Measurements from ENCODE around the gene CMPK2.
"Not testable (repeated sequence)": the region's sequence is repeated elsewhere in the genome, so short reads cannot be mapped to it uniquely, and the experiment has no call there.

Gene CMPK2, protein sequence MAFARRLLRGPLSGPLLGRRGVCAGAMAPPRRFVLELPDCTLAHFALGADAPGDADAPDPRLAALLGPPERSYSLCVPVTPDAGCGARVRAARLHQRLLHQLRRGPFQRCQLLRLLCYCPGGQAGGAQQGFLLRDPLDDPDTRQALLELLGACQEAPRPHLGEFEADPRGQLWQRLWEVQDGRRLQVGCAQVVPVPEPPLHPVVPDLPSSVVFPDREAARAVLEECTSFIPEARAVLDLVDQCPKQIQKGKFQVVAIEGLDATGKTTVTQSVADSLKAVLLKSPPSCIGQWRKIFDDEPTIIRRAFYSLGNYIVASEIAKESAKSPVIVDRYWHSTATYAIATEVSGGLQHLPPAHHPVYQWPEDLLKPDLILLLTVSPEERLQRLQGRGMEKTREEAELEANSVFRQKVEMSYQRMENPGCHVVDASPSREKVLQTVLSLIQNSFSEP

DNA sequence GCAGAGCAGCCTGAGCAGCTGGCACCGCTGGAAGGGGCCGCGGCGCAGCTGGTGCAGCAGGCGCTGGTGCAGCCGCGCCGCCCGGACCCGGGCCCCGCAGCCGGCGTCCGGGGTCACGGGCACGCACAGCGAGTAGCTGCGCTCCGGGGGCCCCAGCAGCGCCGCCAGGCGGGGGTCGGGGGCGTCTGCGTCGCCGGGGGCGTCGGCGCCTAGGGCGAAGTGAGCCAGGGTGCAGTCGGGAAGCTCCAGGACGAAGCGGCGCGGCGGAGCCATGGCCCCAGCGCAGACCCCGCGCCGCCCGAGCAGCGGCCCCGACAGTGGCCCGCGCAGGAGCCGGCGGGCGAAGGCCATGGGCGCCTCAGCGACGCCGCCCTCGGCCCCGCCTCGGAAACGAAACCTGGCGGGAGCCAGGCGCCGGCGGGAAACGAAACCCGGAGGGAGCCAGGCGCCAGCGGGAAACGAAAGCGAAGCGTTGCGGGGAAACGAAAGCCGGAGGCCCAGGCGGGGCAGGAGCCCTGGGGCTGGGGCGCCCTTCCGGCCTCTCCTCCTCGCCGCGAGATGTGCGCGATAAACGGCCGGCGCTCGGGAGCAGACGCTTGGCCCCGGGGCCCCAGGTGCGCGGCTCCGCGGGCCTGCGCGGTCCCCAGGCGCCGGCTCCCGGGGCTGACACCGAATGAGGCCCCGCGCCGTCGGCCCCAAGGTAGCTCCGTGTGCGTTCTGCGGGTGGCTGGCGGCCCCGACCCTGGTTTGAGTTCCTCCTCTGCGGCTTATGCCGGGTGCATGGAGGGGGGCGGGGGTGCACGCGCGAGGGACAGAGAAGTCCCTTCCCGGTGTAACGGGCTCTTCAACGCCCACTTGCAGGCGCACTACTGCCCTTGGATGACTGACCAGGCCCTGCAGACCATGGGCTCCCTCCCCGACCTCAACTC is at the start of gene CMPK2:
CMPK2 (minus strand) TSS at position 562 of the 929 bp plus-strand sequence; CDS start at position 351, 211 bp downstream.
- DNase-seq: no peak

DNA sequence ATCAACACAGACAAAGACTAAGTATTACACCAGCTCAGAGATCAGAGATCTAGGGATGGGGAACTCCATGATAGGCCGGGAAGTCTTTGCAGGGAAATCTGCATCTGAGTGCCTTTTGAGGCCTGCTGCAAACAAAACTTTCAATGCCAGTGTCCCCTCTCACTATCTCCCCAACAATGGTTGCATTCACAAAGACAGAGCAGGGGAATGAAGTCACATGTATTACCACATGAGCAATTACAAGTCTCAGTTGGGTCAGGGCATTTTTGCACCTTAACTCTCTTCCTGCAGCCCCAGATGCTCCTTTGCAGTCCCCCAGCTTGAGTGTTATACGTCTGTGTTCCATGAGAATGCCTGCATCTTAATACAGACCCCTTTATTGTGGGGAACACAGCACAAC is 49.7 kb upstream of the CMPK2 start:
- DNase-seq: no peak

DNA sequence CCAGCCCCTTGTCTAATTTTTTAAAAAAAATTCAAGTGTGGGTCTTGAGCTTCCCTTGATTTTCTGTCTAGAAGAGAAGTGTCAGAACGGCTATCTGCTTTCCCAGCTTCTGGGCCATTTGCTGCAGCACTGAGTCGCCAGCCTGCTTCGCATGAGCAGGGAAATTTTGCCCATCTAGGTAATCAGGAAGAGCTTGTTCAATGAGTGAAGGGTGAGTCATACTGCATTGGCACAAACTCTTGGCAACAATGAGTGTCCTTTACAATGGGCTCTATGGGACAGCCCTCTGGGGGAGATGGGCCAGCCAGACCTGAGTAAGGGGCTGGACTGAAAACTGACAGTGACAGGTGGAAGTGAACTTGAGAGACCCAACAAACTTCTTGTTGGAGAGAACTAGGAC is 49.1 kb upstream of the CMPK2 start:
- no peak for DNase-seq

DNA sequence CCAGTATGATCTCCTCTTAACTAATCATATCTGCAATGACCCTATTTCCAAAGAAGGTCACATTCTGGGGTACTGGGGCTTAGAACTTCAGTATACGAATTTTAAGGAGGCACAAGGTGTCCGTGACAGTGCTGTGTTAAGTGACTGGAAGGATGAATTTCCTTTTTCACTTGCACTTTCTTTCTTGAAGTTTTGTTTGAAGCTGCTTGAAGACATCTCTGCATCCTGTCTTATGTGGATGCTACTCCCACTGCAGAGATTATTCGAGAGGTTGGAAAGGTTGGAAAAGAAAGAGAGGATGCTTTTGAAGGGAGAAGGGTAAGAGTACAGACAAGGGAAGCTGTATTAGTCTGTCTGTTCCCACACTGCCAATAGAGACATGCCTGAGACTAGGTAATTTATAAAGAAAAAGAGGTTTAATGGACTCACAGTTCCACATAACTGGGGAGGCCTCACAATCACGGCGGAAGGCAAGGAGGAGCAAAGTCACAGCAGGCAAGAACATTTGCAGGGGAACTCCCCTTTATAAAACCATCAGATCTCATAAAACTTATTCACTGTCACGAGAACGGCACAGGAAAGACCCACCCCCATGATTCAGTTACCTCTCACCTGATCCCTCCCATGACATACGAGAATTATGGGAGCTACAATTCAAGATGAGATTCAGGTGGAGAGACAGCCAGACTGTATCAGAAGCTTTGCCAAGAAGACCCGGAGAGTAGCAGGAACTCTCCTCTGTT is 47.9 kb upstream of the CMPK2 start:
- no peak for DNase-seq

DNA sequence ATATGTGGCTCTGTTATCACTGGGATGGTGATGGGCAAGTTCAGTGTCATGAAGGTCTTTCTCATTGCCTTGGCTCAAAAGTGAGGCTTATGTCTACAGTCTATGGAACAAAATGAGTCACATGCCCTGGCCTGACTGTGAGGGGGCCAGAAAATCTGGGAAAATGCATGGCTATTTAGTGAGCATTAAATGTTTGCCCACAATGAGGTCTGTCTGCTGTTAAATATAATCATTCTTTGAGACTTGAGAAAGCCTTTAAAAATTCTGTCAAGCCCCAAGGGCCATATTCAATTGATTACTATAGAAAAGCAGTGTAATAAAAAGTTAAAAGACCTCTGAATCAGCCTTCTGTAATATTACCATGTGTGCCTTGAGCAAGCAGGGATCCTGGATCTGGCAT is 46.0 kb upstream of the CMPK2 start:
- no peak for DNase-seq

DNA sequence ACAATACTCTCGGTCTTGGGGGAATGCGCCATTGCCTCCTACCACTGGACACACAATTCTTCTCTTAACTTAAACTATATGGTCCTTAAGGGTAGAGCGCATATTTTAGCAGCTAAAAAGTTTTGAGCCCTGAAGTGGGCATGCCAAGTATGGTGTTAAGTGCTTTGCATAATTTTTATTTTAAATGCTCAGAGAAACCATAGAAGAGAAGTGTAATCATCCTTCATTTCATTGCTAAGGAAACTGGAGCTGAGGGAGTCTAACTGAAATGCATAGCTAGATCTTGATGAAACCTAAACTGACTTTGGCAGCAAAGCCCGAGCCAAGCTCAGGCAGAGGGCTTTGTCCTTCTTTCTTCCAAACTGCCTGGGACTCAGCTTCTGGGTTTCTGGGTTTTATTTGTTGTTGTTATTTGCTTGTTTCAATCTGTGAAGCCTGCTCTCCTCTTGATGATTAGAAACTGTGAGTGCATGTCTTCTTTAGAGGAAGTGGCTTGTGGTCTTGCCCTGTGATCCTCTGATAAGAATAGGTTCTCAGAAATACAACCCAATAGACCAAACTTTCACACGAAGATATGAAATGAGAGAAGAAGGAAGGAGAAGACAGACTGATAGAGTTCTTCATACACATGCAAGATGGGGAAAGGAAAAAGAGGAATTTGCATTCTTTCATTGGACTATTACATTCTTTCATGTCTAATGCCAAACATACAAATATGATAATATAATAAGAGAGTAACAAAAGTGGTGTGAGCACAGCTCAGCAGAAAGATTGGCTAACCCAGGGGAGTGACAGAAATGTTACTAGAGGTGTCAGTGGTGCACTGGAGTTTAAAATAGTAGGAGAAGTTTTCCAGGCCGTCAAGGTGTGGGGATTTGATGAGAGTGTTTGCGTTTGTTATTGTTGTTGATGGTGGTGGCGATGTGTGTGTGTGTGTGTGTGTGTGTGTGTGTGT is 44.0 kb upstream of the CMPK2 start:
- DNase-seq: no peak

DNA sequence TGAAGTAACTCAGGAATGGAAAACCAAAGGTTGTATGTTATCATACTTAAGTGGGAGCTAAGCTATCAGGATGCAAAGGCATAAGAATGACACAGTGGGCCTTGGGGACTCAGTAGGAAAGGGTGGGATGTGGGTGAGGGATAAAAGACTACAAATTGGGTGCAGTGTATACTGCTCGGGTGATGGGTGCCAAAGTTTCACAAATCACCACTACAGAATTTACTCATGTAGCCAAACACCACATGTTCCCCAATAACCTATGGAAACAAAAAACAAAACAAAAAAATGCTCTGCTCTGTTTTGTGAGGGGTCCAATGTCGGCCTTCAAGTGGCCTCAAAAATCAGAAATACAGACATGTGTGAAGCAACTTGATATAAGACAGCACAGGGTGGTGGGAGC is 42.6 kb upstream of the CMPK2 start:
- DNase-seq: no peak

DNA sequence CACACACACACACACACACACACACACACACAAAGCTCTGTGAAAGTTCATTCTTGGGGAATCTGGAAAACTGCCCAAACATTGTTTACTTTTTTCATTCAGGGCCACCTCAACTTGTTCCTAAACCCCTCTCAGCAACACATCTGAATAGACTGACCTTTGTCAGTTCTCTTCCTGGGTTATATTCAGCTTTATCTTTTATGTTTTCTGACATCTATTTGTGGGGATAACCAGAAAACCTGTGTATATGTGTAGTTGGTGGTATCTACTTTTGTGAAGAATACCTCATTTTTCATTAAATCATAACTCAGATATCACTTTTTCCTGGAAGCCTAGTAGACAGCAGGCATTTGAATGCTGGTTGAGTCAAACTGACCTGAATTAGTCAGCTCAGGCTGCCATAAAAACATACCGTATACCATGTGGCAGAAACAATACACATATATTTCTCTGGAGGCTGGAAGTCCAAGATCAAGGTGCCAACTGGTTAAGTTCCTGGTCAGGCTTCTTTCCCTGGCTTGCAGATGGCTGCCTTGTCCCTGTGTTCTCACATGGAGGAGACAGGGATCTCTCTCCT is 40.5 kb upstream of the CMPK2 start:
- DNase-seq: no peak

DNA sequence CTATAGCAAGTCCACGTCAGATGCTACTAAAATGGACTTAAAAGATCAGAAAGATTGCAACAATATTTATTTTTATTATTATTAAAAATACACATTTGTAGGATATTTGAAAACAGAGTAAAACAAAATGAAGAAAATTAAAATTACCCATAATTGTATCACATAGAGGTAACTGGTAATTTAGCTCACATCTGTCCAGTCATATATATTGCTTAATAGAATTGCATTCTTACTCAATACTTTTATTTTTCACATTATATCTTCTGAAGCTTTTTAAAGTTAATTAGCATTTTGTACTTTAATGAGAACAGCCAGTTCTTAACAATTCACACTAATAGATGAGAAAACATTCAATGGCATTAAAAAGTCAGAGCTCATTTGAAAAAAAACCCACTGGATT is 40.0 kb upstream of the CMPK2 start:
- DNase-seq: no peak

DNA sequence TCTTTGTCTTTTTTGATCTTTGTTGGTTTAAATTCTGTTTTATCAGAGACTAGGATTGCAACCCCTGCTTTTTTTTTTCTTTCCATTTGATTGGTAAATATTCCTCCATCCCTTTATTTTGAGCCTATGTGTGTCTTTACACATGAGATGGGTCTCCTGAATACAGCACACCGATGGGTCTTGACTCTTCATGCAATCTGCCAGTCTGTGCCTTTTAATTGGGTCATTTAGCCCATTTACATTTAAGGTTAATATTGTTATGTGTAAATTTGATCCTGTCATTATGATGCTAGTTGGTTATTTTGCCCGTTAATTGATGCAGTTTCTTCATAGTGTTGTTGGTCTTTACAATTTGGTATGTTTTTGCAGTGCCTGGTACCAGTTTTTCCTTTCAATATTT is 36.9 kb upstream of the CMPK2 start:
- not testable (repeated sequence) for DNase-seq

DNA sequence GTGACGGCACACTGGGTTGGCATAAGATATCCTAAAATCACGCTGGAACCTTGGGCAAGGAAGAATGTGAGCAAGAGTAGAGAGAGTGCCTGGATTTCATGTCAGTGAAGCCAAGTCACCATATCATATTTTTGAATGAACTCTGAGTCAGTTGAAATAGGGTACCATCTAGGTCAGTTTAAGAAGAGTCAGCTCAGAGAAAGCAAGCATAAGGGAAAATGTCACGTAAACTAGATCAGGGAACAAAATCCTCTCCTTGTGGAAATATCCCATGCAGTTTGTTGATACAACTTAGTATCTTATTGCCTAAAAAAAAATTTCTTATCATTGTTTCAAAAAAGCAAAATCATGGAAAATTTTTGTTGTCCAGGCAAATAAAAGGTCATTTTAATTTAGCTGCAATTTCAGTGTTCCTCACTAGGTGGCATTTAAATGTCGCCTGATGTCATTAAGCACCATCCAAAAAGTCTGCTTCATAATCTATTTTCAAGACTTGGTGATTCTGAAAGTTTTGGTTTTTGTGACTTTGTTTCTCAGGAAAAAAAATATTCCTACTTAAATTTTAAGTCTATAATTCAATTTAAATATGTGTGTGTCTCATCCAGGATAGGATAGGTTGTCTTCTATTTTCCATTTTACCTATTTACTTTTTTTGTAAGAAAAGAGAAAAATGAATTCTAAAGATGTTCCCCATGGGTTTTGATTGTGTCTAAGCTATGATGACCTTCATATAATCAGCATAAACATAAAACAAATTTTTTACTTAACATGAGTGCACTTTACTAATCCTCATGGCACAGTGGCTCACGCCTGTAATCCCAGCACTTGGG is 31.4 kb upstream of the CMPK2 start:
- DNase-seq: no peak

DNA sequence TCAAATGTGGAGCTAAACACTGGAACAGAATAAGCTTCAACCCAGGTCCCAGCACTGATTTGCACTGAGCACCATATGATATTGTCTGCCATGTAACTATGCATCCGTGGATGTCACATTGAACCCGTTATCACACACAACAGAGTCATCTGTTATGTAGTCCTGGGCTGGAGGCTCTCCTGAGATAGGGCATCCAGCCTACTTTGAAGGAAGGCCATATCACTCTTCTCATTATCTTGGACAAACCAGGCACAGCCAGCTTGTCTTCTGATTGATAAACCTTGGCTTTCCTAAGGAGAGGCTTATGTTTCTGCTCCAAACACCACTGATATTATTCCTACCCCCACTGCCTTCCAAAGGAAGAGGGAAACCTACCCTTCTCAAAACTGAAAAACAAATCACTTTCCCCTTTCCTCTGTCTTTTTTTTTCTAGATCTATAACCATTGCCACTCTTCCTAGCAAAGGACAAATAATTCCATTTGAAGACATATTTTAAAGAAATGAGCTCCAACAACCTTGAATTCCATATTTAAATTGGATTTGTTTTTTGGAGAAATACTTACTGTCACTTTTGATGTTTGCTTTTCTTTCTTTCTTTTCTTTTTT is 28.3 kb upstream of the CMPK2 start:
- no peak for DNase-seq

DNA sequence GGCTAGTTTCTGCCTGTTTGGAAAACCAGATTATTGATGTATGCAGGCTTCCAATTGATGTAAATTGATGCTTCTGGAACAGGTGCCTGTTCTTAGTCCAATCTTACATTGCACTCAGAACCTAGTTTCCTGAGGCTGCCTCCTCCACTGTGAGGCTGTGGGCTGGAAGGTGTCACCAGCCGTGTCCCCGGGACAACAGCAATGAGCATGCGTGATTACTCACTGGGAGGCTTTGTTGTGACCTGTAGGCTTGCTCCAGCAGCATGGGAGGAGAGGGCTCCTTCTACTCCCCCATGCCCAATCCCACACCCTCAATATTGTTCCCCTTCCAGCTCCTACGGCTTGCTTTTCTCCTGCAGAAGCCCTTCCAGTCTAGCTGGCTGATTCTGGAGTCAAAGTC is 23.0 kb upstream of the CMPK2 start:
- no peak for DNase-seq

DNA sequence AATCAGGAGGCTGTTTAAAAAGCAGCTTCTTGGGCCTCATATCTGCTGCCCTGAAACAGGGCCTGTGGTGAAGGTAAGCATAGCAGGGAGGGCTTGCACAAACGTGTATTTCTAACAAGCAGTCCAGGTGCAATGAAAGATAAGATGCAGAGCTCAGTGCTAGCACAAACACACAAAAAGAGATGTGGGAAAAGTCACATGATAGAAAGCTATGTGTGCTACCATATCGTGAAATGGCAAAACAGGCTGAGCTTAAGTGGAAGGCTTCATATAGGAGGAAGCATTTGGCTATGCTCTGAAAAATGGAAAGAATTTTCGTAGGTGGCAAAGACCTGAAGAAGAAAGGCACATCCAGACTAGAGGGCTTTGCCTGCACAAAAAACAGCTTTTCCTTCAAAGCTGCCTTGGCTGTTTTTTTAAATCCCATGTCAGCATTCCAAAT is 22.1 kb upstream of the CMPK2 start:
- no peak for DNase-seq

DNA sequence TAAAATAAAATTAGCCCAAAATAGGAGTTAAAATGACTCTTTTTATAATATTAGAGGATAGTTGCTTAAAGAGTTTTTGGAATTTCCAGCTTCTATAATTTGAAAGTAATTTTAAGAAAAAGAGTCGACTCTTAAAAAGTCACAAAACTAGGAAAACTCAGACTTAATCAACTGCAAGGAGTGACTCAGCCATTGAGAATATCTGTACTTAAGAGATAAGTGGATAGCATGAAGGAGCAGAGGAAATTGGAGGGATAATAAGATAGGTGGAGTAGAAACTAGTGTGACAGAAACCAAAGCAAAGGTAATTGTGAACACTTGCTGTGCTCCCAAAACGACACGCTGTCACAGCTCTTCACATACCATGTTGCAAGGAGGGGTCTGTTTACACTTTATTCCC is 20.3 kb upstream of the CMPK2 start:
- no peak for DNase-seq

DNA sequence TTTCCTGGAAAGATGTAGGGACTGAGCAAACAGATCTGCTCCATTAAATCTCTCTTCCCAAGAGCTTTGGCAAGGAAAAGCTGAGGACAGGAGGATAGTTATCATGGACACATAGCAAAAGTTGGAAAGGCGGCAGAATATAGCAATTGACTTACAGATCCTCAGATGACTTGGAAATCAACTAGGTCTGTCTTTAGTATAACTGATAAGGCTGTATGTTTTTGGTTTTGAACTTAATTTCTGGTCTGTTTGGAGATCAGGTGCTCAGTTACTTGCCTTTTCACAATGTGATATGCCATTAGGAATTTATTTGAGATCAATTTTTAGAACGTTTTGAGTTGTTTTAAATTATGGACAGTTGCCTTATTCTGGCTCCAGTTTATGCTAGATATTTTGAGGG is 19.8 kb upstream of the CMPK2 start:
- no peak for DNase-seq

DNA sequence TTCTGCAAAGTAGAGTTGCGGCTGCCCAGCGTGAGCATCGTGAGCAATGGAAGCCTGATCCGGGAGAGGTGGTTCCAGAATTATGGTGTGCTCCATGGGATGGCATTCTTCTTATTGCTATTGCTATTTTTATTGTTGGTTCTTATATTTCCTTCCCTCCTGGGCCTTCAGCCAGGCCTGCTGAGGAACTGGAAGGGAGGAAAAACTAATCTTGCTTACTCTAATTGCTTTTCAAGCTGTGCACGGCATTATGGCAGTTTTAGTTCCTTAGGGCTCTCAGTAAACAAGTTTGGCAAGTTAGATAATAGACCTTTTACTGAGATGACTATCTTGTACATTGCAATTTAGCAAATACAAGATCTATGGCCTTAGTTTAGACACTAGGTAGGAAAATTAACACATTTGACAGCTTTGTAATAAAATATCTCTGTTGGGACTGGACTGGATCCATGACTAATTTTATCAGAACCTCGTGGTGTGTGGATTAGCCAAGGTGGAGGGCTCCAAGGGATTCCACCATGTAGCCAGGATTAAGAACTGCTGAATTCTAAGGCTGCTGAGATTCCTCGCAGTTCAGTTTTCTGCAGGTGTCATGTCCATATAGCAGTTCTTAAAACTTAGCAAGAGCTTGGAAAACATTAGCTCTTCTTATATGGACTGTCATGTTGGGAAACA is 17.9 kb upstream of the CMPK2 start:
- DNase-seq: no peak

DNA sequence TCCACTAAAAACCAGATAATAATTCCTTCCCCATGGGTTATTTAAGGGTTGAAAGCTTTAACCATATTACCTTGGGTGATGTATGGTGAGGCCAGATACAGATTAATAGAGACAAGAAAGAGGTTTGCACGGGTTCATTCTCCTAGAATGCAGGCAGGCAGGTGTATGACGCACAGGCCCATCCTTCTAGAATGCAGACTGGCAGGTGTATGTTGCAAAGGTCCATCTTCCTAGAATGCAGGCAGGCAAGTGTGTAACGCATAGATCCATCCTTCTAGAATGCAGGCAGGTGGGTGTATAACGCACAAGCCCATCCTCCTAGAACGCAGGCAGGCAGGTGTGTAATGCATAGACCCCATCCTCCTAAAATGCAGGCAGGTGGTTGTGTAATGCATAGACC is 15.8 kb upstream of the CMPK2 start:
- DNase-seq: no peak

DNA sequence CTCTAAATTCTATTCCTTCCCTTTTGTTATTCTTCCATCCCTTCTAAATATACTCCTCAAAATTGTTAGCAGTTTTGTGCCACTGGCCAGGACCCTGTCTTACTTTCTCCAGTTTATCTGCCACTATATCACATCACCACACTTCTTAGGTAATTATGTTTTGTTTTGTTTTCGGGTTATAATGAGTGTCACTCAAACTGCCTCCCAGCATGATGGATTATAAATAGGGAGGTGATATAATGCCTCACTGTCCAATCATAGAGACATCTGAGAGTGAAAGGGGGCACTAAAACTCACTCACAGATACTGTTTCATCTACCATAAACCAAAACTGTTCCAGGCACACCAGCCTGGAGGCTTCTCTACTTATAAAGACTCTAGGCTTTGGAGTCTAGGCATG is 15.3 kb upstream of the CMPK2 start:
- DNase-seq: no peak

Measured in SIG-M5 (cell line).